Fibroblast of gingiva (primary cell): ENCODE results near the gene CARD11.
A peak's percentile ranks its signal among the peaks of the same experiment; 100 is the strongest.

Experiments used
- DNase-seq: peaks from one replicate; pipeline ENCODE4 v3.0.0-alpha.2; 2011; ENCODE audit warnings: low read depth

The CARD11 gene

GRCh38 chr7:2872296-2872874 is 171.3 kb downstream of the CARD11 start:
- no peak for DNase-seq

GRCh38 chr7:2870471-2870931 is 173.2 kb downstream of the CARD11 start:
- no peak for DNase-seq

- no peak for DNase-seq
These were observed 173.7 kb downstream of the CARD11 start for GRCh38 chr7:2869981-2870380.

GRCh38 chr7:2866601-2867000 is 177.1 kb downstream of the CARD11 start:
- no peak for DNase-seq

- peak; percentile 58 for DNase-seq
These were observed 178.5 kb downstream of the CARD11 start for GRCh38 chr7:2864999-2865670.

GRCh38 chr7:2864204-2864985 is 179.3 kb downstream of the CARD11 start:
- DNase-seq, result no peak

- DNase-seq, result peak; percentile 97
These were observed 180.1 kb downstream of the CARD11 start for GRCh38 chr7:2863461-2864066.

- DNase-seq, result peak; percentile 4
These were observed 180.8 kb downstream of the CARD11 start for GRCh38 chr7:2862831-2863361.

GRCh38 chr7:2861509-2861908 is 182.2 kb downstream of the CARD11 start:
- DNase-seq, result no peak

GRCh38 chr7:2860627-2861133 is 183.0 kb downstream of the CARD11 start:
- no peak for DNase-seq

GRCh38 chr7:2859952-2860351 is 183.7 kb downstream of the CARD11 start:
- DNase-seq, result no peak

- DNase-seq, result no peak
These were observed 185.0 kb downstream of the CARD11 start for GRCh38 chr7:2858621-2859020.

- DNase-seq, result no peak
These were observed 187.1 kb downstream of the CARD11 start for GRCh38 chr7:2856388-2857169.
